Left ventricle myocardium inferior (tissue), 1 donor: ENCODE measurements around the gene CAPN13. TPM values are rescaled to one million over a fixed set of nuclear protein-coding genes. Genes with fewer than 3 reads are reported as not detected.

ENCODE experiments used
- DNase-seq: peaks from one replicate; pipeline ENCODE4 v3.0.0-alpha.2; 2020
- H3K27ac ChIP-seq: fragments of 200-600 bp; replicated peaks from 2 replicates; pipeline ENCODE4 v1.8.0; 2021
- H3K27me3 ChIP-seq: fragments of 200-600 bp; 2 replicates; pipeline ENCODE4 v1.8.0; 2021; ENCODE audit warnings: low read depth
- H3K36me3 ChIP-seq: fragments of 200-600 bp; 2 replicates; pipeline ENCODE4 v1.8.0; 2021
- H3K4me1 ChIP-seq: fragments of 200-600 bp; 2 replicates; pipeline ENCODE4 v1.8.0; 2021
- H3K4me3 ChIP-seq: fragments of 200-600 bp; 2 replicates; pipeline ENCODE4 v1.8.0; 2021; ENCODE audit warnings: mild to moderate bottlenecking, moderate library complexity
- H3K9me3 ChIP-seq: fragments of 200-600 bp; replicated peaks from 2 replicates; pipeline ENCODE4 v1.8.0; 2021
- intact Hi-C: fragments of 100-400 bp; cut with micrococcal nuclease; formaldehyde crosslinking; loops from one replicate; pipeline ENCODE4 v1.11.0; 2022
- total RNA-seq: library from RNA; stranded (reverse); fragmentation: NEBNext Ultra II Directional; extraction: Animal tissue kit (Norgen Biotek cat#: 25700); gene quantifications from one replicate; pipeline ENCODE4 v1.2.1, GENCODE V29; 2021
- TF ChIP-seq, protein P1 (sequence below): fragments of 200-600 bp; IDR thresholded peaks from 2 replicates; pipeline ENCODE4 v1.8.0; 2021; ENCODE audit warnings: antibody characterized with exemption, mild to moderate bottlenecking, borderline replicate concordance
- donor health status: DM: no; HTN: yes; CAD: no; lungs with severe emphysema.

CAPN13 gene
- total RNA-seq, 1 donor from 2014 or later: not detected

DNA sequence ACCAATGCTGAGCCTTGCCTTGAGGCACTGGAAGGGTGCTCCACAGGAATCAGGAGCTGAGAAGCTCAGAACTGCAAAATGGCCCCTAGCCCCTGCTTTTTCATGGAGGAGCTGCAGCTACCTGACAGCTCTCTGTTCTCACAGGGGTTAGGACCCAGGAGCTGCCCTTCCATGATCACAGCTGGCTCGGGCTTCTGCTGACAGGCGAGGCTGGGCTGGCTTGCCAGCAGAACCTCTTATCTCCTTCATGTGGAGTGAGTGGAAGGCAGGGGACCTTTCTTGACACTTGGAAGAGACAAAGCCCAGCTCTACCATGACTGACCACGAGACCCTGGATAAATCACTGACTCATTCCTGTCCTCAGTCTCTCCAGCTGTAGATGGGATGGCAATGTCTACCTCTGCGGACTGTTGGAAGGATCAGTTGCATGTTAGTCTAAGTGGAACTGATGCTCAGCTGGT, 113.4 kb downstream of the CAPN13 start:
- Histone ChIP-seq H3K9me3 (no peaks in the 10 kb centered on the region), H3K4me3 (no peak overlapping the region), H3K27me3 (no peaks in the 10 kb centered on the region), H3K36me3 (no peaks in the 10 kb centered on the region), H3K27ac (peak overlapping the region; percentile 69), H3K4me1 (peaks cover 39% of the 10 kb centered on the region)
- DNase-seq: no peak
- TF ChIP-seq, protein P1, sequence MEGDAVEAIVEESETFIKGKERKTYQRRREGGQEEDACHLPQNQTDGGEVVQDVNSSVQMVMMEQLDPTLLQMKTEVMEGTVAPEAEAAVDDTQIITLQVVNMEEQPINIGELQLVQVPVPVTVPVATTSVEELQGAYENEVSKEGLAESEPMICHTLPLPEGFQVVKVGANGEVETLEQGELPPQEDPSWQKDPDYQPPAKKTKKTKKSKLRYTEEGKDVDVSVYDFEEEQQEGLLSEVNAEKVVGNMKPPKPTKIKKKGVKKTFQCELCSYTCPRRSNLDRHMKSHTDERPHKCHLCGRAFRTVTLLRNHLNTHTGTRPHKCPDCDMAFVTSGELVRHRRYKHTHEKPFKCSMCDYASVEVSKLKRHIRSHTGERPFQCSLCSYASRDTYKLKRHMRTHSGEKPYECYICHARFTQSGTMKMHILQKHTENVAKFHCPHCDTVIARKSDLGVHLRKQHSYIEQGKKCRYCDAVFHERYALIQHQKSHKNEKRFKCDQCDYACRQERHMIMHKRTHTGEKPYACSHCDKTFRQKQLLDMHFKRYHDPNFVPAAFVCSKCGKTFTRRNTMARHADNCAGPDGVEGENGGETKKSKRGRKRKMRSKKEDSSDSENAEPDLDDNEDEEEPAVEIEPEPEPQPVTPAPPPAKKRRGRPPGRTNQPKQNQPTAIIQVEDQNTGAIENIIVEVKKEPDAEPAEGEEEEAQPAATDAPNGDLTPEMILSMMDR: no peak
- intact Hi-C loops: no loop called here

DNA sequence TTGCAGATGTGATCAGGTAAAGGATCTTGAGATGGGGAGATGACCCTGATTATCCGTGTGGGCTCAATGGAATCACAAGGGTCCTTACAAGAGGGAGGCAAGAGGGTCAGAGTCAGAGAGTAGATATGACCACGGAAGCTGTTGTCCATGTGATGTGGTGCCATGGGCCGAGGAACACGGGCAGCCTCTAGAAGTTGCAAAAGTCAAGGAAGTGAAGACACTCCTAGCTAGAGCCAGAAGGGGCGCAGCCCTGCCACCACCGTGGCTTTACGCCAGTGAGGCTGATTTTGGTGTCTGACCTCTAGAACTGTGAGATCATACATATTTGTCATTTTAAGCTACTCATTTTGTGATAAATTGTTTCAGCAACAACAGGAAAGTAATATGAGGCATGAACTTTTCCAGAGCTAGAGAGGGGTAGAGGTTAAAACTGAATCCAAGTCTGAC, 114.4 kb downstream of the CAPN13 start:
- H3K27me3 ChIP-seq: no peaks in the 10 kb centered on the region
- DNase-seq: no peak
- H3K27ac ChIP-seq: peak overlapping the region; percentile 42
- no peaks in the 10 kb centered on the region for H3K36me3 ChIP-seq
- no peak overlapping the region for H3K4me3 ChIP-seq
- intact Hi-C loops: no loop called here
- TF ChIP-seq, protein P1: no peak
- peaks cover 48% of the 10 kb centered on the region for H3K4me1 ChIP-seq
- no peaks in the 10 kb centered on the region for H3K9me3 ChIP-seq

DNA sequence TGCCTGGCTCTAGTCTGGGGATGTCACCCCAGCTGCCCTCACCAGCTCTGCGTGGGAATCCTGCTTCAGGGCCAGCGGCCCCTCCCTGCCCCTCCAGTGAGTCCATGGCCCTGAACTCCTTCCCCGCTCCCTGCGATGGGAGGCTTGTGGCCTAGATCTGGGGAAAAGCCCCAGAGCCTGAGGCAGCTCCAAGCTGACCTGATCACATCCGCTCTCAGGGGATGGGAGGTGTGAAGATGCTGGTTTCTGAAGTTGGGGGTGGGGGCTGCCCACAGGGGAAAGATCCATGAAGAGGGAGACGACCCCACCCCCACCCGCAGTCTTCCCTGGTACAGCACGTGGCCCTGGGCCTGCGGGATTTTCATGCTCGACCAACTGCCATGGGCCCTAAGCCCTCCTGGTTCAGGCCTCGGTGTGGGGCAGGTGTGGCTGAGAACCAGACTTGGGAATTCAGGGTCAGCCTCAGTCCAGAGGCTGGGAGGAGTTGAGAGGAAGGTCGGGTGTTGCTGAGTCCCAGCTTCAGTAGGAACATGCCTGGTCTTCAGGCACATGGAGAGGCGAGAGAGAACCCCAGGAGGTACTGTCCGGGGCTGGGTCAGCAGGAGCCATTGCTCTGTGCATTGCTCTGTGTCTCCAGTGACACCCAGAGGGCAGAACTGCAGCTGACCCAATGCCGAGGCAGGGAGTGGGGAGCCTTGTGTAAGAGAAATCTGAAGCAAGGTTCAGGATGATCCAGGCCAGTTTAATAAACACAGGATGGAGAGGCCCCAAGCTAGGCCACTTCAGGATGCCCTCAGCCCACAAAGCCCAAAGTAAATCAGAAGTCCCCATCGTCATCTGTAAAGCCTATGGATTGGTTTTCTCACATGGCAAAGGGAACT, 115.1 kb downstream of the CAPN13 start:
- Histone ChIP-seq H3K4me1 (peaks cover 50% of the 10 kb centered on the region), H3K27ac (peak overlapping the region; percentile 42), H3K27me3 (no peaks in the 10 kb centered on the region), H3K4me3 (no peak overlapping the region), H3K9me3 (no peaks in the 10 kb centered on the region), H3K36me3 (no peaks in the 10 kb centered on the region)
- TF ChIP-seq, protein P1: peak; percentile 56
- peak; percentile 32 for DNase-seq
- intact Hi-C loops: no loop called here

DNA sequence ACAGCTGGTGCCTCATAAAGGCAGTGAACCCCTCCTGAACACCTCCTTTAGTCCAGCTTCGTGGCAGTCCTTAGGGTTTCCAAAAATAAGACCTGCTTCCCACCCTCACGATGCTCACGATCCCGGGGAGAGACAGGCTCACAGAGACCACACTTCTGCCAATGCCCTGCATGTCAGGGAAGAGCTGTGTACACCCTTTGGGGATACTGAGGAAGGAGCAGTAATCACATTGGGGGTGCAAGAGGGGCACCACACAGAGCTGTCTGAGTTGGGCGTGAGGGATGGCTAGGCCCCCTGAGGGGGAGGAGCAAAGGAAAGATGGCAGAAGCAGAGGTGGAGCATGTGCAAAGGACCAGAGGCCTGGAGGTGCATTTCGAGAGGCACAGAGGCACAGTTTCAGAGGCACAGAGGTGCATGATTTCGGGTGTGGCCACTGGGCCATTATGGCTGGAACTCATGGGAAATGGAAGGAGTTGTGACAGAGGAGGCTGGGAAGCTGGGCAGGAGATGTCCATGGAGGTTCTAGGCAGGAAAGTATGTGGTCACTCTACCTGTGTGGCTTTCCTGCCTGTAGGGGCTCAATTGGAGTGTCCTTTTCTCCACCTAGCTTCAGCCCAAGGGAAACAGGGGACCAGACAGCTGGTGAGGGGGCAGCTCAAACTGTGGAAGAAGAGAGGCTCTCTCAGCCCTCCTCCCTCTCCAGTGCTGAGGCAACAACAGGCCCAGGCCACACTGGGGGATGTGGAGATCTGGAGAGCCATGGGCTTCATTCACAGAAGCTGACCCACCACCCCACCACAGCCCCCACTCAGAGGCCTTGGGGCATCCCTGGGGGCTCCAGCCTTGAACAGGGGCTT, 115.9 kb downstream of the CAPN13 start:
- no peaks in the 10 kb centered on the region for H3K27me3 ChIP-seq
- TF ChIP-seq, protein P1: no peak
- no peak overlapping the region for H3K4me3 ChIP-seq
- H3K27ac ChIP-seq: peak overlapping the region; percentile 42
- H3K4me1 ChIP-seq: peaks cover 59% of the 10 kb centered on the region
- no peaks in the 10 kb centered on the region for H3K9me3 ChIP-seq
- no peaks in the 10 kb centered on the region for H3K36me3 ChIP-seq
- intact Hi-C loops: no loop called here
- no peak for DNase-seq

DNA sequence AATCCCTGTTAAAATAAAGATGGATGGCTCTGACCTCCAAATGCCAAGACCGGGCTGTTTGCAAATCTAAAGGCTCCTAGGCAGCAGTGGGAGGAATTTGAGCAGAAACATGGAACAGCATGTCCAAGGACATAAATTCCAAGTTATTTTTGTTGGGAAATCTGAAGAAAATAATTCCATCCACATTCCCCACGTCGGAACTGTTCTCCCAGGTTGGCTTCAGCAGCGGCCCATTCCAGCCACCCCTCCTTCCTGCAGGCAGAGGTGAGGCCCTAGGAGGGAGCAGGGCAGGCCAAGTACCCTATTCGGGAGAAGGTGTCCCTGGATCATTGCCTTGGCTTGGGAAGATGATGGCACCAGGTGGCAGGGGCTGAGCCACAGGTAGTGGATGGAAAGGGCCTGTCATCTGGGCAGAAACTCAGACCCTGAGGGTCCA, 117.1 kb downstream of the CAPN13 start:
- DNase-seq: no peak

More for the DNA sequence above, 117.1 kb downstream of the CAPN13 start:
- Histone ChIP-seq H3K4me1 (peaks cover 61% of the 10 kb centered on the region), H3K27ac (peak overlapping the region; percentile 90), H3K4me3 (peak overlapping the region; percentile 19), H3K9me3 (no peaks in the 10 kb centered on the region), H3K27me3 (no peaks in the 10 kb centered on the region), H3K36me3 (no peaks in the 10 kb centered on the region)
- TF ChIP-seq, protein P1: no peak
- intact Hi-C loops: no loop called here
